HepG2 (cell line): ENCODE data around the gene CA7. TPM values are rescaled to one million over a fixed set of nuclear protein-coding genes. Genes with fewer than 3 reads are reported as not detected.
A peak's percentile ranks its signal among the peaks of the same experiment; 100 is the strongest.

Experiments
- ATAC-seq: fragments of 200-7000 bp; cut with Tn5 transposase; 3 replicates; pipeline ENCODE4 v1.9.1; 2020; ENCODE audit warnings: mild to moderate bottlenecking, moderate library complexity
- BruUV-seq: library from RNA; stranded (reverse); fragments of 400-500 nt; replicated peaks from 2 replicates; lab custom pipeline; 2021; lab: Mats Ljungman, UMichigan
- CTCF ChIA-PET: fragments of 300-600 bp; formaldehyde crosslinking; extraction: SDS; loops from one replicate; lab custom pipeline; 2021; ENCODE audit warnings: low total read pairs, inconsistent platforms, low intra/inter-chr PET ratio; lab: Yijun Ruan, JAX
- POLR2A ChIA-PET: fragments of 350-600 bp; sonication (Branson Sonifier 250); formaldehyde crosslinking; loops from one replicate; lab custom pipeline; 2020; ENCODE audit warnings: antibody characterized with exemption, inconsistent platforms; lab: Yijun Ruan, JAX
- DNase-seq: peaks from one replicate; pipeline ENCODE4 v3.0.0-alpha.2; 2015; ENCODE audit warnings: low spot score
- FAIRE-seq: peaks from 3 replicates; lab custom pipeline; 2011; peaks lifted over from hg19 to GRCh38; lab: Jason Lieb, UNC
- H2AFZ ChIP-seq: one replicate; pipeline ENCODE4 v1.6.1; 2011; ENCODE audit warnings: low read length, inconsistent platforms
- H3K27ac ChIP-seq: fragments of 300-600 bp; 3 replicates; pipeline ENCODE4 v1.8.0; 2011; ENCODE audit warnings: mixed run types, mild to moderate bottlenecking, mixed read lengths, low read length, inconsistent platforms; ENCODE audit not compliant: insufficient read depth; ENCODE audit errors: extremely low read length
- H3K27me3 ChIP-seq, 2 experiments: fragments of 200-600 bp in 1 of 2; 2 replicates in 1 of 2; 3 replicates in 1 of 2; pipeline versions ENCODE4 v1.6.0 to v1.8.0; 2011; ENCODE audit warnings: low read length in 2 of 2, mild to moderate bottlenecking in 2 of 2, moderate library complexity in 2 of 2, inconsistent platforms in 1 of 2; ENCODE audit not compliant: insufficient read depth in 2 of 2, control insufficient read depth in 1 of 2
- H3K36me3 ChIP-seq, 2 experiments: fragments of 200-600 bp in 1 of 2; replicated peaks in 1 of 2; 2 replicates in 1 of 2; 3 replicates in 1 of 2; pipeline versions ENCODE4 v1.5.1 to v1.8.0; 2011; ENCODE audit warnings: low read length in 2 of 2, inconsistent platforms in 1 of 2; ENCODE audit not compliant: insufficient read depth in 2 of 2, control insufficient read depth in 1 of 2
- H3K4me1 ChIP-seq: 2 replicates; pipeline ENCODE4 v1.5.1; 2012; ENCODE audit warnings: low read length, inconsistent platforms; ENCODE audit not compliant: insufficient read depth
- H3K4me2 ChIP-seq: 2 replicates; pipeline ENCODE4 v1.6.0; 2011; ENCODE audit warnings: low read depth, low read length, inconsistent platforms
- H3K4me3 ChIP-seq, 3 experiments: fragments of 200-600 bp in 1 of 3; sonication (generic), shearing (Covaris generic) in 1 of 3; replicated peaks in 1 of 3; 2 replicates each; pipeline ENCODE4 v1.5.1; 2011 to 2016; ENCODE audit warnings: low read length in 3 of 3, inconsistent platforms in 2 of 3, low read depth in 2 of 3, mild to moderate bottlenecking in 2 of 3, control low read depth in 1 of 3, mixed read lengths in 1 of 3; ENCODE audit not compliant: insufficient read depth in 1 of 3
- H3K79me2 ChIP-seq: one replicate; pipeline ENCODE4 v1.6.1; 2011; ENCODE audit warnings: low read length, inconsistent platforms; ENCODE audit not compliant: insufficient read depth
- H3K9ac ChIP-seq: 2 replicates; pipeline ENCODE4 v1.6.0; 2011; ENCODE audit warnings: mild to moderate bottlenecking, low read depth, low read length, inconsistent platforms; ENCODE audit not compliant: insufficient read depth
- H3K9me3 ChIP-seq: 2 replicates; pipeline ENCODE4 v1.5.1; 2012; ENCODE audit warnings: mild to moderate bottlenecking, low read length
- H4K20me1 ChIP-seq: 2 replicates; pipeline ENCODE4 v1.6.0; 2011; ENCODE audit warnings: inconsistent platforms, mild to moderate bottlenecking, low read length, moderate library complexity; ENCODE audit not compliant: insufficient read depth
- KDM5B ChIP-seq: sonication (generic); formaldehyde crosslinking; IDR thresholded peaks from 2 replicates; pipeline ENCODE4 v1.4.0; 2020; ENCODE audit warnings: missing genetic modification reagents, mild to moderate bottlenecking, borderline replicate concordance
- RAD51 ChIP-seq: fragments of 450-650 bp; IDR thresholded peaks from 2 replicates; pipeline ENCODE4 v1.6.1; 2016; ENCODE audit warnings: borderline replicate concordance
- ZNF121 ChIP-seq: sonication (generic); formaldehyde crosslinking; IDR thresholded peaks from 2 replicates; pipeline ENCODE4 v1.5.0; 2020; ENCODE audit warnings: mild to moderate bottlenecking, missing genetic modification reagents
- WGBS: methylation state at CpG from one replicate; pipeline ENCODE4 v1.1.6; 2017; ENCODE audit warnings: low lambda C conversion rate; 5-methylcytosine and 5-hydroxymethylcytosine counted together
- in situ Hi-C: cut with HindIII; loops from 2 replicates; pipeline ENCODE4 v1.10.0; 2017; ENCODE audit warnings: low pct_unique_long_range_greater_than_20kb; ENCODE audit not compliant: extremely low pct_ligation_motif_present
- intact Hi-C: fragments of 100-400 bp; cut with micrococcal nuclease; formaldehyde crosslinking; loops from one replicate; pipeline ENCODE4 v1.10.0; 2022; ENCODE audit not compliant: unreplicated experiment
- polyA plus RNA-seq, 8 experiments: library from polyadenylated mRNA; depleted of rRNA in 3 of 8; stranded (reverse) in 7 of 8; unstranded in 1 of 8; fragments of >200 nt; fragmentation: Illumina TruSeq in 4 of 8; extraction: Trizol in 4 of 8; gene quantifications; 2 replicates each; pipeline versions ENCODE4 v1.2.1 to v1.2.3, GENCODE V29; 2011 to 2016; ENCODE audit warnings: low read depth in 4 of 8, missing spikeins in 1 of 8, mixed read lengths in 1 of 8; ENCODE audit not compliant: insufficient read depth in 1 of 8
- total RNA-seq, 5 experiments: library from RNA; depleted of rRNA; stranded (reverse); fragments of >200 nt; fragmentation: Illumina TruSeq; extraction: Trizol; gene quantifications; 2 replicates each; pipeline ENCODE4 v1.2.3, GENCODE V29; 2016; ENCODE audit warnings: low read depth in 1 of 5
- TF ChIP-seq, protein P1 (sequence below): sonication (generic); formaldehyde crosslinking; IDR thresholded peaks from 2 replicates; pipeline ENCODE4 v1.5.0; 2020; ENCODE audit warnings: mild to moderate bottlenecking, missing genetic modification reagents, moderate library complexity
- TF ChIP-seq, protein P2 (sequence below): sonication (generic); formaldehyde crosslinking; IDR thresholded peaks from 2 replicates; pipeline ENCODE4 v1.9.0; 2021; ENCODE audit warnings: missing genetic modification reagents, borderline replicate concordance

CA7 gene
- total and polyA plus RNA-seq, 2 of the 13 experiments (the other 11 are each of a cell fraction or from before 2014, with no cell fraction given), result not detected

DNA sequence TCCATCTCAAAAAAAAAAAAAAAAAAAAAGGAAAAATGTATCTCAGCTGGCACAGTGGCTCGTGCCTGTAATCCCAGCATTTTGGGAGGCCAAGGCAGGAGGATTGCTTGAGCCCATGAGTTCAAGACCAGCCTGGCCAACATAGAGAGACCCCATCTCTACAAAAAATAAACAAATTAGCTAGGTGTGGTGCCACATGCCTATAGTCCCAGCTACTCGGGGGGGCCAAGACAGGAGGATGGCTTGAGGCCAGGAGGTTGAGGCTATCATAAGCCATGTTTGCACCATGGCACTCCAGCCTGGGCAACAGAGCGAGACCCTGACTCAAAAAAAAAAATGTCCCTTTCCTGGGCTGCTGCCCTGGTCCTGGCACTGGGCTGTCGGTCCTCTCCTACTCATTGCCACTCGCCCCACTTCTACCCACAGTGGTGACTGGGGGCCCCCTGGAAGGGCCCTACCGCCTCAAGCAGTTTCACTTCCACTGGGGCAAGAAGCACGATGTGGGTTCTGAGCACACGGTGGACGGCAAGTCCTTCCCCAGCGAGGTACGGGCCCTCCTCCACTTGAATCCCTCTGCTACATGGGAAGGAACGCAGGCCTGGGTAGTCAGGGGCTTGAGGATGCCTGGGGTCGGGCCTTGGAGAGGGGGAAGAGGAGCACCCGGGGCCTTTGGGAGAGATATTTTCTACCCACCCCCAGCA is 6.1 kb downstream of the CA7 start:
- CTCF ChIA-PET, result no interaction called here
- Histone ChIP-seq H3K27ac (no peak overlapping the region), H3K9ac (no peak overlapping the region), H3K4me3 (no peak overlapping the region), H3K4me1 (no peaks in the 10 kb centered on the region), H2AFZ (no peak overlapping the region), H3K27me3 (peaks cover 4 to 57% of the 10 kb centered on the region in 2 experiments; a peak in 4 of 5 replicates), H3K4me2 (no peak overlapping the region), H3K79me2 (no peaks in the 10 kb centered on the region), H3K36me3 (no peaks in the 10 kb centered on the region), H3K9me3 (no peaks in the 10 kb centered on the region), H4K20me1 (no peaks in the 10 kb centered on the region)
- WGBS, result 43% methylated on average over 7 of the region's 14 CpGs
- TF ChIP-seq KDM5B (CRISPR knock-in tag) (no peak), ZNF121 (CRISPR knock-in tag) (0 out of 2 replicates have a peak, but pooled peaks have one; percentile 16)
- in situ Hi-C loops (loop anchor here (25.0 kb wide), 1 partner anchor 438 kb away; no protein-coding TSS in a partner anchor), intact Hi-C loops (no loop called here)
- BruUV-seq, result no TSS peak
- FAIRE-seq (no peak), DNase-seq (no peak), ATAC-seq (no peak)
- POLR2A ChIA-PET, result interaction anchor here (1.6 kb wide), 1 partner anchor 20 kb away, joined by 4 read pairs; the partner anchor contains the start of gene NAE1

DNA sequence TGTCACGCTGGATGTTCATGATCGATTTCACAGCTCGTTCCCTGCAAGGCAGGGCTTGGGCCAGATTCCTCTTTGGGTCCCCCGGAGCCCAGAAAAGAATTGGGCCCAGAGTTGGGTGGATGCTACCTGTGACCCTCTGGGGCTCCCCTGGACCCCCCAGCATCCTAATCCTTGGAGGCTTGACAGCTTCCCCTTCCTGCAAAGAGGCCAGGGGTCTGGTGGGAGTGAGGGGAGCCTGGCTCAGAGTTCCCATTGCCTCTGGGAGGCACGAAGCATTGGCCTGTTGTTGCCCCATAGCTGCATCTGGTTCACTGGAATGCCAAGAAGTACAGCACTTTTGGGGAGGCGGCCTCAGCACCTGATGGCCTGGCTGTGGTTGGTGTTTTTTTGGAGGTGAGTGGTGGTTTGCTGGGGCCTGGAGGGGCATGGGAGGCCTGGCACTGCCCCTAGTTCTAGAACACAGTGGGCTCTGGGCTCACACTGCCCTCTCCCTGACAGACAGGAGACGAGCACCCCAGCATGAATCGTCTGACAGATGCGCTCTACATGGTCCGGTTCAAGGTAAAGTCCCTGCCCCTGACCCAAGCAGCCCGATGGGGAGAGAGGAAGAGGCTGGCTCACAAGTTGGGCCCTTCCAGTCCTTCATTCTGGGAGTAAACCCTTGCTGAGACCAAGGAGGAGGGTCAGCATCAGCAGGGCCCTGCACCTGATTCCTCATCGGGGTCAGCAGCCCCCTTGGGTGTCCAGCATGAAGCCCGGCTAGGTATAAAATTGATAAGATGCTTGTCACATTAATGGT is 7.2 kb downstream of the CA7 start:
- BruUV-seq, result no TSS peak
- H3K27ac ChIP-seq, result no peak overlapping the region
- no peaks in the 10 kb centered on the region for H3K79me2 ChIP-seq
- DNase-seq (no peak), ATAC-seq (peak; percentile 20; the same call in 2 of the 3 replicates), FAIRE-seq (no peak)
- H3K27me3 ChIP-seq, result peaks cover 0 to 46% of the 10 kb centered on the region in 2 experiments; a peak in 4 of 5 replicates
- intact Hi-C loops, result no loop called here
- TF ChIP-seq, protein P1, sequence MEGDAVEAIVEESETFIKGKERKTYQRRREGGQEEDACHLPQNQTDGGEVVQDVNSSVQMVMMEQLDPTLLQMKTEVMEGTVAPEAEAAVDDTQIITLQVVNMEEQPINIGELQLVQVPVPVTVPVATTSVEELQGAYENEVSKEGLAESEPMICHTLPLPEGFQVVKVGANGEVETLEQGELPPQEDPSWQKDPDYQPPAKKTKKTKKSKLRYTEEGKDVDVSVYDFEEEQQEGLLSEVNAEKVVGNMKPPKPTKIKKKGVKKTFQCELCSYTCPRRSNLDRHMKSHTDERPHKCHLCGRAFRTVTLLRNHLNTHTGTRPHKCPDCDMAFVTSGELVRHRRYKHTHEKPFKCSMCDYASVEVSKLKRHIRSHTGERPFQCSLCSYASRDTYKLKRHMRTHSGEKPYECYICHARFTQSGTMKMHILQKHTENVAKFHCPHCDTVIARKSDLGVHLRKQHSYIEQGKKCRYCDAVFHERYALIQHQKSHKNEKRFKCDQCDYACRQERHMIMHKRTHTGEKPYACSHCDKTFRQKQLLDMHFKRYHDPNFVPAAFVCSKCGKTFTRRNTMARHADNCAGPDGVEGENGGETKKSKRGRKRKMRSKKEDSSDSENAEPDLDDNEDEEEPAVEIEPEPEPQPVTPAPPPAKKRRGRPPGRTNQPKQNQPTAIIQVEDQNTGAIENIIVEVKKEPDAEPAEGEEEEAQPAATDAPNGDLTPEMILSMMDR (CRISPR knock-in tag), result peak; percentile 25; the same call in 1 of the 2 replicates
- TF ChIP-seq, protein P2, sequence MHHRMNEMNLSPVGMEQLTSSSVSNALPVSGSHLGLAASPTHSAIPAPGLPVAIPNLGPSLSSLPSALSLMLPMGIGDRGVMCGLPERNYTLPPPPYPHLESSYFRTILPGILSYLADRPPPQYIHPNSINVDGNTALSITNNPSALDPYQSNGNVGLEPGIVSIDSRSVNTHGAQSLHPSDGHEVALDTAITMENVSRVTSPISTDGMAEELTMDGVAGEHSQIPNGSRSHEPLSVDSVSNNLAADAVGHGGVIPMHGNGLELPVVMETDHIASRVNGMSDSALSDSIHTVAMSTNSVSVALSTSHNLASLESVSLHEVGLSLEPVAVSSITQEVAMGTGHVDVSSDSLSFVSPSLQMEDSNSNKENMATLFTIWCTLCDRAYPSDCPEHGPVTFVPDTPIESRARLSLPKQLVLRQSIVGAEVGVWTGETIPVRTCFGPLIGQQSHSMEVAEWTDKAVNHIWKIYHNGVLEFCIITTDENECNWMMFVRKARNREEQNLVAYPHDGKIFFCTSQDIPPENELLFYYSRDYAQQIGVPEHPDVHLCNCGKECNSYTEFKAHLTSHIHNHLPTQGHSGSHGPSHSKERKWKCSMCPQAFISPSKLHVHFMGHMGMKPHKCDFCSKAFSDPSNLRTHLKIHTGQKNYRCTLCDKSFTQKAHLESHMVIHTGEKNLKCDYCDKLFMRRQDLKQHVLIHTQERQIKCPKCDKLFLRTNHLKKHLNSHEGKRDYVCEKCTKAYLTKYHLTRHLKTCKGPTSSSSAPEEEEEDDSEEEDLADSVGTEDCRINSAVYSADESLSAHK (CRISPR knock-in tag), result no peak
- no peak for TF ChIP-seq RAD51
- in situ Hi-C loops, result loop anchor here (25.0 kb wide), 1 partner anchor 439 kb away; no protein-coding TSS in a partner anchor
- H3K36me3 ChIP-seq, result no peaks in the 10 kb centered on the region
- no peaks in the 10 kb centered on the region for H4K20me1 ChIP-seq
- WGBS, result 42% methylated on average over 9 of the region's 13 CpGs
- no peak overlapping the region for H3K4me2 ChIP-seq
- CTCF ChIA-PET, result no interaction called here
- H3K4me1 ChIP-seq, result no peaks in the 10 kb centered on the region
- H3K9me3 ChIP-seq, result no peaks in the 10 kb centered on the region
- H3K4me3 ChIP-seq, result no peak overlapping the region
- POLR2A ChIA-PET, result no interaction called here
- no peak overlapping the region for H3K9ac ChIP-seq
- no peak overlapping the region for H2AFZ ChIP-seq
